HCT116 (cell line): ENCODE results near the gene GFPT2. TPM values are rescaled to one million over a fixed set of nuclear protein-coding genes. Genes with fewer than 3 reads are reported as not detected.

Experiments used
- ATAC-seq: fragments of 200-7000 bp; cut with Tn5 transposase; 2 replicates; pipeline ENCODE4 v1.9.1; 2020; ENCODE audit warnings: mild to moderate bottlenecking, moderate library complexity
- BruUV-seq: library from RNA; stranded (reverse); fragments of 400-500 nt; replicated peaks from 2 replicates; lab custom pipeline; 2021; lab: Mats Ljungman, UMichigan
- CTCF ChIA-PET: fragments of 300-600 bp; sonication (Branson Sonifier 250); formaldehyde crosslinking; loops from one replicate; lab custom pipeline; 2021; ENCODE audit warnings: antibody characterized with exemption; lab: Charles Lee
- POLR2A ChIA-PET: fragments of 300-600, 350-600 bp; sonication (Branson Sonifier 250); formaldehyde crosslinking; loops from one replicate; lab custom pipeline; 2021; ENCODE audit warnings: antibody characterized with exemption; lab: Charles Lee
- RAD21 ChIA-PET, 2 experiments: fragments of 300-600 bp; sonication (Branson Sonifier 250); formaldehyde crosslinking; loops; one replicate each; lab custom pipeline; 2023; ENCODE audit warnings: low total read pairs in 2 of 2; ENCODE audit not compliant: uncharacterized antibody in 2 of 2, unreplicated experiment in 2 of 2, low non-redundant PET in 1 of 2; lab: Charles Lee
- DNase-seq: peaks from one replicate; pipeline ENCODE4 v3.0.0-alpha.2; 2010; ENCODE audit warnings: low read depth, low spot score
- H2AFZ ChIP-seq: fragments of 200-600 bp; shearing (Covaris generic), sonication (generic); 2 replicates; pipeline ENCODE4 v1.6.1; 2017; ENCODE audit warnings: low read depth, mixed run types, mixed read lengths, antibody characterized with exemption, low read length; ENCODE audit not compliant: poor library complexity, severe bottlenecking
- H3K27ac ChIP-seq: 2 replicates; pipeline ENCODE4 v1.5.1; 2012; ENCODE audit warnings: low read depth, low read length
- H3K27me3 ChIP-seq: fragments of 200-600 bp; sonication (generic); 2 replicates; pipeline ENCODE4 v1.6.1; 2016; ENCODE audit warnings: mixed run types, low read length, mixed read lengths; ENCODE audit not compliant: insufficient read depth
- H3K36me3 ChIP-seq, 2 experiments: fragments of 200-500 bp in 1 of 2; fragments of 200-600 bp in 1 of 2; sonication (Bioruptor generic) in 1 of 2; sonication (generic) in 1 of 2; 2 replicates each; pipeline versions ENCODE4 v1.5.1 to v1.6.1; 2014 to 2016; ENCODE audit warnings: low read length in 2 of 2, inconsistent platforms in 1 of 2, mixed read lengths in 1 of 2, mixed run types in 1 of 2; ENCODE audit not compliant: insufficient read depth in 2 of 2, control insufficient read depth in 1 of 2
- H3K4me1 ChIP-seq, 2 experiments: fragments of 200-600 bp in 1 of 2; sonication (generic) in 1 of 2; 2 replicates each; pipeline versions ENCODE4 v1.5.1 to v1.6.1; 2012 to 2017; ENCODE audit warnings: low read length in 2 of 2, inconsistent platforms in 1 of 2, mild to moderate bottlenecking in 1 of 2, mixed read lengths in 1 of 2, mixed run types in 1 of 2, moderate library complexity in 1 of 2; ENCODE audit not compliant: insufficient read depth in 2 of 2, control insufficient read depth in 1 of 2
- H3K4me2 ChIP-seq: fragments of 200-600 bp; sonication (generic); 2 replicates; pipeline ENCODE4 v1.6.1; 2017; ENCODE audit warnings: mixed run types, low read length, mixed read lengths
- H3K4me3 ChIP-seq, 2 experiments: fragments of 200-600 bp in 1 of 2; sonication (generic) in 1 of 2; replicated peaks in 1 of 2; 2 replicates each; pipeline ENCODE4 v1.5.1; 2011 to 2016; ENCODE audit warnings: low read length in 2 of 2, control low read depth in 1 of 2, low read depth in 1 of 2, mild to moderate bottlenecking in 1 of 2, mixed read lengths in 1 of 2, mixed run types in 1 of 2
- H3K79me2 ChIP-seq: fragments of 200-600 bp; sonication (generic); 2 replicates; pipeline ENCODE4 v1.6.1; 2017; ENCODE audit warnings: mild to moderate bottlenecking, mixed run types, low read length, moderate library complexity, mixed read lengths; ENCODE audit not compliant: insufficient read depth
- H3K9ac ChIP-seq: fragments of 200-600 bp; sonication (generic); 2 replicates; pipeline ENCODE4 v1.6.1; 2016; ENCODE audit warnings: low read length, mixed read lengths
- H3K9me2 ChIP-seq: fragments of 200-600 bp; sonication (generic), shearing (Covaris generic); 2 replicates; pipeline ENCODE4 v1.6.1; 2017; ENCODE audit warnings: mixed run types, mild to moderate bottlenecking, moderate library complexity; ENCODE audit not compliant: insufficient read depth
- H3K9me3 ChIP-seq, 2 experiments: fragments of 200-500 bp in 1 of 2; fragments of 200-600 bp in 1 of 2; sonication (Bioruptor generic) in 1 of 2; sonication (generic) in 1 of 2; 2 replicates each; pipeline ENCODE4 v1.6.1; 2014 to 2017; ENCODE audit warnings: low read length in 2 of 2, mixed read lengths in 2 of 2, inconsistent platforms in 1 of 2, low read depth in 1 of 2, mild to moderate bottlenecking in 1 of 2, mixed run types in 1 of 2, moderate library complexity in 1 of 2; ENCODE audit not compliant: control insufficient read depth in 1 of 2, insufficient read depth in 1 of 2
- H4K20me1 ChIP-seq: fragments of 200-600 bp; sonication (generic), shearing (Covaris generic); 2 replicates; pipeline ENCODE4 v1.6.1; 2017; ENCODE audit warnings: mixed run types, mild to moderate bottlenecking, moderate library complexity; ENCODE audit not compliant: insufficient read depth
- CEBPB ChIP-seq: IDR thresholded peaks from 2 replicates; pipeline ENCODE4 v1.6.1; 2012; ENCODE audit warnings: low read depth
- EGR1 ChIP-seq: IDR thresholded peaks from 2 replicates; pipeline ENCODE4 v1.6.1; 2012; ENCODE audit warnings: low read depth
- EZH2 ChIP-seq: fragments of 200-600 bp; sonication (generic); IDR thresholded peaks from 2 replicates; pipeline ENCODE4 v1.6.1; 2017; ENCODE audit warnings: antibody characterized with exemption, mixed run types
- EZH2phosphoT487 ChIP-seq: fragments of 200-600 bp; IDR thresholded peaks from 2 replicates; pipeline ENCODE4 v1.6.1; 2018; ENCODE audit warnings: antibody characterized with exemption, borderline replicate concordance
- FOSL1 ChIP-seq: IDR thresholded peaks from 2 replicates; pipeline ENCODE4 v1.6.1; 2012; ENCODE audit warnings: low read depth
- POLR2AphosphoS5 ChIP-seq: IDR thresholded peaks from 2 replicates; pipeline ENCODE4 v1.6.1; 2011; ENCODE audit warnings: mild to moderate bottlenecking, low read depth, low read length, moderate library complexity
- SIN3A ChIP-seq: IDR thresholded peaks from 2 replicates; pipeline ENCODE4 v1.6.1; 2012; ENCODE audit warnings: low read depth
- TCF7L2 ChIP-seq: IDR thresholded peaks from 2 replicates; pipeline ENCODE4 v1.7.0; 2011; ENCODE audit warnings: borderline replicate concordance, inconsistent platforms; ENCODE audit not compliant: insufficient read depth, insufficient read length; ENCODE audit errors: extremely low read depth
- YY1 ChIP-seq: IDR thresholded peaks from 2 replicates; pipeline ENCODE4 v1.6.1; 2011; ENCODE audit warnings: low read length, low read depth, moderate library complexity, mild to moderate bottlenecking; ENCODE audit not compliant: insufficient replicate concordance; ENCODE audit errors: extremely low read depth
- ZFX ChIP-seq: fragments of 450-650 bp; IDR thresholded peaks from 2 replicates; pipeline ENCODE4 v1.6.1; 2017
- intact Hi-C: fragments of 100-400 bp; cut with micrococcal nuclease; formaldehyde crosslinking; loops from 2 replicates; pipeline ENCODE4 v1.10.0; 2022
- total RNA-seq: library from RNA; stranded (reverse); gene quantifications from one replicate; pipeline ENCODE4 v1.2.1, GENCODE V29; 2021; ENCODE audit not compliant: unreplicated experiment
- TF ChIP-seq, protein P1 (sequence below), 3 experiments: fragments of 200-600 bp in 1 of 3; sonication (generic) in 1 of 3; IDR thresholded peaks in 2 of 3; conservative IDR thresholded peaks in 1 of 3; 2 replicates each; pipeline ENCODE4 v1.5.1; 2012 to 2017; ENCODE audit warnings: low read depth in 2 of 3, low read length in 2 of 3, antibody characterized with exemption in 1 of 3, borderline replicate concordance in 1 of 3, control low read depth in 1 of 3, mild to moderate bottlenecking in 1 of 3, mixed read lengths in 1 of 3, mixed run types in 1 of 3, moderate library complexity in 1 of 3; ENCODE audit not compliant: insufficient read depth in 1 of 3
- TF ChIP-seq, protein P2 (sequence below): IDR thresholded peaks from 2 replicates; pipeline ENCODE4 v1.6.1; 2012

Gene GFPT2
- total RNA-seq, 1 experiment from 2014 or later, result 16.1 TPM

DNA sequence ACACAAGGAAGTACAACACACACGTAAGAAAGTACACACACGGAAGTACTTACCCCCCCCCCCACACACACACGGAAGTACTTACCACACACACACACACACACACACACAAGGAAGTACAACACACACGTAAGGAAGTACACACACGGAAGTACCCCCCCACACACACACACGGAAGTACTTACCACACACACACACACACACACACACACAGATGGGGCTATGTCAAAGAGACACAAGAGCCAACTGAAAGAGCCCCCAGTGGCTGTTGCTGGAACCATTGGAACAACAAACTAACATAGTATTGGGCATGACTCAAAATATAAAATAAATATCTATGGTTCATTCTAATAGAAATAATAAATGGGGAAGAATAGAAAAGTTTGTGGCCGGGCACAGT lies 56.4 kb downstream of the GFPT2 start:
- intact Hi-C loops, result loop anchor here (10.0 kb wide), 1 partner anchor 172 kb away; no protein-coding TSS in a partner anchor
- DNase-seq, result peak; percentile 21
- Histone ChIP-seq H3K9me3 (no peaks in the 10 kb centered on the region), H3K79me2 (no peaks in the 10 kb centered on the region), H4K20me1 (no peaks in the 10 kb centered on the region), H2AFZ (no peak overlapping the region), H3K4me3 (no peak overlapping the region), H3K9ac (no peak overlapping the region), H3K27me3 (no peaks in the 10 kb centered on the region), H3K9me2 (no peaks in the 10 kb centered on the region), H3K4me2 (no peak overlapping the region), H3K4me1 (peaks cover 5 to 13% of the 10 kb centered on the region in 2 experiments), H3K27ac (no peak overlapping the region), H3K36me3 (no peaks in the 10 kb centered on the region)
- ChIA-PET POLR2A (no interaction called here), CTCF (interaction anchor here (0.9 to 1.1 kb wide), 3 partner anchors 12 to 19 kb away, joined by 3 read pairs; no protein-coding TSS in a partner anchor), RAD21 (no interaction called here)
- no peak for ATAC-seq
- TF ChIP-seq, protein P1, sequence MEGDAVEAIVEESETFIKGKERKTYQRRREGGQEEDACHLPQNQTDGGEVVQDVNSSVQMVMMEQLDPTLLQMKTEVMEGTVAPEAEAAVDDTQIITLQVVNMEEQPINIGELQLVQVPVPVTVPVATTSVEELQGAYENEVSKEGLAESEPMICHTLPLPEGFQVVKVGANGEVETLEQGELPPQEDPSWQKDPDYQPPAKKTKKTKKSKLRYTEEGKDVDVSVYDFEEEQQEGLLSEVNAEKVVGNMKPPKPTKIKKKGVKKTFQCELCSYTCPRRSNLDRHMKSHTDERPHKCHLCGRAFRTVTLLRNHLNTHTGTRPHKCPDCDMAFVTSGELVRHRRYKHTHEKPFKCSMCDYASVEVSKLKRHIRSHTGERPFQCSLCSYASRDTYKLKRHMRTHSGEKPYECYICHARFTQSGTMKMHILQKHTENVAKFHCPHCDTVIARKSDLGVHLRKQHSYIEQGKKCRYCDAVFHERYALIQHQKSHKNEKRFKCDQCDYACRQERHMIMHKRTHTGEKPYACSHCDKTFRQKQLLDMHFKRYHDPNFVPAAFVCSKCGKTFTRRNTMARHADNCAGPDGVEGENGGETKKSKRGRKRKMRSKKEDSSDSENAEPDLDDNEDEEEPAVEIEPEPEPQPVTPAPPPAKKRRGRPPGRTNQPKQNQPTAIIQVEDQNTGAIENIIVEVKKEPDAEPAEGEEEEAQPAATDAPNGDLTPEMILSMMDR (IDR thresholded peaks at IDR 0.05 in 2 of 3, conservative IDR thresholded peaks at IDR 0.05 in 1 of 3; ENCODE audit: borderline replicate concordance in 1 of 3, insufficient read depth in 1 of 3, low read depth in 2 of 3, low read length in 2 of 3), result peak in 2 of 3 experiments; percentile 9 to 22; a peak in 1 of 6 replicates
- TF ChIP-seq TCF7L2, result no peak
- TF ChIP-seq YY1, result no peak
- no TSS peak for BruUV-seq

DNA sequence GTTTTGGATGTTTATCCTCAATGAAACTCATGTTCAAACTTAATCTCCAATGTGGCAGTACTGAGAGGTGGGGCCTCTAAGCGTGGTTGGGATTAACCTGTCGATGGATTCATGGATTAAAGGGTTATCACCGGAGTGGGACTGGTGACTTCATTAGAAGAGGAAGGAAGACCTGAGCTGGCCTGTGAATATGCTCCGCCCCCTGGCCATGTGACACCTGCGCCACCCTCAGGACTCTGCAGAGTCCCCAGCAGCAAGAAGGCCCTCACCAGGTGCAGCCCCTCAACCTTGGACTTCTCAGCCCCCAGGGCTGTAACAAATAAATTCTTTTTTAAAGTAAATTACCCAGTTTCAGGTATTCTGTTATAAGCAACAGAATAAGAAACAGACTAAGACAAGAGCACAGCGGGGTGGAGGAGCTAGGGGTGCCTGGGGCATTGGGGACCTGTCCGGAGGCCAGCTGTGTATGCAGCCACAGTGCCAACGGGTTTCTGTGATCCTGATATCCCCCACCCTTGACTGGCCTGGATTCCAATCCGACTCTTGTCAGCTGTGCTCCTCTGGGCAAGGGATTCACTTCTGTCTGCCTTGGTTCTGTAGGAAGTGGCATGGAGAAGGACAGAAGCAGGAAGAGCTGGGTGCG lies 58.1 kb downstream of the GFPT2 start:
- no TSS peak for BruUV-seq
- H3K79me2 ChIP-seq, result peaks cover 10% of the 10 kb centered on the region
- H3K9ac ChIP-seq, result no peak overlapping the region
- ATAC-seq (no peak), DNase-seq (no peak)
- no peak for TF ChIP-seq CEBPB
- no peak for TF ChIP-seq EZH2phosphoT487
- no peak for TF ChIP-seq SIN3A
- TF ChIP-seq, protein P2, sequence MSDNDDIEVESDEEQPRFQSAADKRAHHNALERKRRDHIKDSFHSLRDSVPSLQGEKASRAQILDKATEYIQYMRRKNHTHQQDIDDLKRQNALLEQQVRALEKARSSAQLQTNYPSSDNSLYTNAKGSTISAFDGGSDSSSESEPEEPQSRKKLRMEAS, result no peak
- TF ChIP-seq EGR1, result no peak
- no peak for TF ChIP-seq EZH2
- no peak for TF ChIP-seq FOSL1
- TF ChIP-seq POLR2AphosphoS5, result no peak
- TF ChIP-seq ZFX, result no peak
- H3K9me2 ChIP-seq, result no peaks in the 10 kb centered on the region
- H3K27ac ChIP-seq, result no peak overlapping the region
- CTCF ChIA-PET, result interaction anchor here (0.9 to 3.7 kb wide), 5 partner anchors 21 to 311 kb away, joined by 3 to 28 read pairs (median 25); no protein-coding TSS in a partner anchor
- no peaks in the 10 kb centered on the region for H4K20me1 ChIP-seq
- POLR2A ChIA-PET, result interaction anchor here (1.2 kb wide), 1 partner anchor 37 kb away, joined by 5 read pairs; no protein-coding TSS in a partner anchor
- H3K4me2 ChIP-seq, result no peak overlapping the region
- RAD21 ChIA-PET, result no interaction called here
- no peaks in the 10 kb centered on the region for H3K9me3 ChIP-seq
- H2AFZ ChIP-seq, result no peak overlapping the region
- peaks cover 10 to 23% of the 10 kb centered on the region in 2 experiments for H3K4me1 ChIP-seq
- no peak overlapping the region for H3K4me3 ChIP-seq
- H3K36me3 ChIP-seq, result no peaks in the 10 kb centered on the region
- intact Hi-C loops, result loop anchor here (10.0 kb wide), 1 partner anchor 170 kb away; no protein-coding TSS in a partner anchor
- H3K27me3 ChIP-seq, result no peaks in the 10 kb centered on the region
